Activated CD8-positive, alpha-beta T cell treated with anti-CD3 and anti-CD28 coated beads, Interleukin-2, amount 10 ng/mL, durations not matched to agents 7 days and 5 days (primary cell): ENCODE data around the gene FSTL4. TPM values are rescaled to one million over a fixed set of nuclear protein-coding genes. Genes with fewer than 3 reads are reported as not detected.

Experiments
- ATAC-seq: fragments of 150-1000 bp; cut with Tn5 transposase; one replicate; pipeline ENCODE4 v1.10.0; 2021; ENCODE audit warnings: moderate library complexity
- CTCF ChIA-PET: fragments of 350-600 bp; sonication (Branson Sonifier 250); formaldehyde crosslinking; loops from one replicate; lab custom pipeline; 2021; ENCODE audit warnings: antibody characterized with exemption; lab: Charles Lee
- POLR2A ChIA-PET: fragments of 350-600 bp; sonication (Branson Sonifier 250); formaldehyde crosslinking; loops from one replicate; lab custom pipeline; 2021; ENCODE audit warnings: antibody characterized with exemption; lab: Charles Lee
- DNase-seq: peaks from one replicate; pipeline ENCODE4 v3.0.0-alpha.2; 2020
- H3K27ac Mint-ChIP-seq: one replicate; pipeline ENCODE4 v1.8.0; 2021; ENCODE audit warnings: mild to moderate bottlenecking, mixed read lengths
- H3K27me3 Mint-ChIP-seq: one replicate; pipeline ENCODE4 v1.8.0; 2021; ENCODE audit warnings: low read depth, mixed read lengths
- H3K36me3 Mint-ChIP-seq: one replicate; pipeline ENCODE4 v1.8.0; 2021; ENCODE audit warnings: low read depth, mixed read lengths
- H3K4me1 Mint-ChIP-seq: one replicate; pipeline ENCODE4 v1.8.0; 2021; ENCODE audit warnings: low read depth, mixed read lengths
- H3K4me3 Mint-ChIP-seq: one replicate; pipeline ENCODE4 v1.8.0; 2021; ENCODE audit warnings: mild to moderate bottlenecking, mixed read lengths
- H3K9me3 Mint-ChIP-seq: one replicate; pipeline ENCODE4 v1.8.0; 2022; ENCODE audit warnings: mixed read lengths; ENCODE audit not compliant: insufficient read depth
- total RNA-seq, 2 experiments: library from RNA; stranded (reverse); gene quantifications; one replicate each; pipeline ENCODE4 v1.2.3, GENCODE V29; 2021

The FSTL4 gene
- total RNA-seq, 2 experiments from 2014 or later, result not detected

GRCh38 chr5:133249593-133249992 lies 362.7 kb downstream of the FSTL4 start:
- DNase-seq (no peak), ATAC-seq (no peak)
- no peak overlapping the region for H3K4me3 Mint-ChIP-seq
- POLR2A ChIA-PET, result no interaction called here
- H3K36me3 Mint-ChIP-seq, result no peaks in the 10 kb centered on the region
- no peaks in the 10 kb centered on the region for H3K9me3 Mint-ChIP-seq
- H3K4me1 Mint-ChIP-seq, result peaks cover 3% of the 10 kb centered on the region
- no peak overlapping the region for H3K27ac Mint-ChIP-seq
- CTCF ChIA-PET, result interaction anchor here (1.2 kb wide), 2 partner anchors 9 to 138 kb away, joined by 3 to 4 read pairs; no protein-coding TSS in a partner anchor
- no peaks in the 10 kb centered on the region for H3K27me3 Mint-ChIP-seq

- Mint-ChIP-seq H3K27me3 (no peaks in the 10 kb centered on the region), H3K36me3 (no peaks in the 10 kb centered on the region), H3K4me1 (peaks cover 14% of the 10 kb centered on the region), H3K9me3 (no peaks in the 10 kb centered on the region), H3K27ac (no peak overlapping the region), H3K4me3 (no peak overlapping the region)
- DNase-seq (no peak), ATAC-seq (no peak)
- ChIA-PET CTCF (interaction anchor here (1.0 kb wide), 1 partner anchor 50 kb away, joined by 3 read pairs; no protein-coding TSS in a partner anchor), POLR2A (no interaction called here)
These were observed 364.3 kb downstream of the FSTL4 start for GRCh38 chr5:133247881-133248624.

- Mint-ChIP-seq H3K4me3 (no peak overlapping the region), H3K27me3 (no peaks in the 10 kb centered on the region), H3K9me3 (no peaks in the 10 kb centered on the region), H3K4me1 (peaks cover 14% of the 10 kb centered on the region), H3K27ac (no peak overlapping the region), H3K36me3 (no peaks in the 10 kb centered on the region)
- ChIA-PET POLR2A (no interaction called here), CTCF (no interaction called here)
- ATAC-seq, result no peak
- DNase-seq, result no peak
These were observed 365.1 kb downstream of the FSTL4 start for GRCh38 chr5:133247151-133247709.

GRCh38 chr5:133246376-133247150 lies 365.8 kb downstream of the FSTL4 start:
- Mint-ChIP-seq H3K27me3 (no peaks in the 10 kb centered on the region), H3K27ac (no peak overlapping the region), H3K4me3 (no peak overlapping the region), H3K9me3 (no peaks in the 10 kb centered on the region), H3K36me3 (no peaks in the 10 kb centered on the region), H3K4me1 (peaks cover 14% of the 10 kb centered on the region)
- ATAC-seq, result no peak
- no peak for DNase-seq
- ChIA-PET POLR2A (no interaction called here), CTCF (no interaction called here)

GRCh38 chr5:133246053-133246370 lies 366.3 kb downstream of the FSTL4 start:
- Mint-ChIP-seq H3K27me3 (no peaks in the 10 kb centered on the region), H3K27ac (no peak overlapping the region), H3K36me3 (no peaks in the 10 kb centered on the region), H3K9me3 (no peaks in the 10 kb centered on the region), H3K4me1 (peaks cover 14% of the 10 kb centered on the region), H3K4me3 (no peak overlapping the region)
- DNase-seq, result no peak
- POLR2A ChIA-PET, result no interaction called here
- ATAC-seq, result no peak
- CTCF ChIA-PET, result no interaction called here

GRCh38 chr5:133245191-133246052 lies 366.9 kb downstream of the FSTL4 start:
- no peak for ATAC-seq
- POLR2A ChIA-PET, result no interaction called here
- no peak for DNase-seq
- Mint-ChIP-seq H3K9me3 (no peaks in the 10 kb centered on the region), H3K27me3 (no peaks in the 10 kb centered on the region), H3K36me3 (no peaks in the 10 kb centered on the region), H3K4me3 (no peak overlapping the region), H3K27ac (no peak overlapping the region), H3K4me1 (peaks cover 14% of the 10 kb centered on the region)
- CTCF ChIA-PET, result no interaction called here

GRCh38 chr5:133244242-133244641 lies 368.1 kb downstream of the FSTL4 start:
- CTCF ChIA-PET, result no interaction called here
- Mint-ChIP-seq H3K27me3 (no peaks in the 10 kb centered on the region), H3K9me3 (no peaks in the 10 kb centered on the region), H3K4me3 (no peak overlapping the region), H3K36me3 (no peaks in the 10 kb centered on the region), H3K27ac (no peak overlapping the region), H3K4me1 (peaks cover 14% of the 10 kb centered on the region)
- peak; percentile 33 for ATAC-seq
- POLR2A ChIA-PET, result no interaction called here
- DNase-seq, result no peak

GRCh38 chr5:133243196-133243595 lies 369.1 kb downstream of the FSTL4 start:
- DNase-seq, result no peak
- H3K4me3 Mint-ChIP-seq, result no peak overlapping the region
- ChIA-PET POLR2A (no interaction called here), CTCF (no interaction called here)
- no peaks in the 10 kb centered on the region for H3K36me3 Mint-ChIP-seq
- H3K4me1 Mint-ChIP-seq, result peaks cover 14% of the 10 kb centered on the region
- no peak overlapping the region for H3K27ac Mint-ChIP-seq
- no peaks in the 10 kb centered on the region for H3K9me3 Mint-ChIP-seq
- no peaks in the 10 kb centered on the region for H3K27me3 Mint-ChIP-seq
- no peak for ATAC-seq

GRCh38 chr5:133242221-133242835 lies 370.0 kb downstream of the FSTL4 start:
- no peak overlapping the region for H3K27ac Mint-ChIP-seq
- H3K27me3 Mint-ChIP-seq, result no peaks in the 10 kb centered on the region
- no peaks in the 10 kb centered on the region for H3K36me3 Mint-ChIP-seq
- POLR2A ChIA-PET, result no interaction called here
- no peak for DNase-seq
- no peak for ATAC-seq
- H3K4me3 Mint-ChIP-seq, result no peak overlapping the region
- CTCF ChIA-PET, result no interaction called here
- peaks cover 14% of the 10 kb centered on the region for H3K4me1 Mint-ChIP-seq
- H3K9me3 Mint-ChIP-seq, result no peaks in the 10 kb centered on the region

- POLR2A ChIA-PET, result no interaction called here
- no peaks in the 10 kb centered on the region for H3K27me3 Mint-ChIP-seq
- H3K9me3 Mint-ChIP-seq, result no peaks in the 10 kb centered on the region
- H3K36me3 Mint-ChIP-seq, result no peaks in the 10 kb centered on the region
- no peak overlapping the region for H3K4me3 Mint-ChIP-seq
- no peak overlapping the region for H3K27ac Mint-ChIP-seq
- no peak for DNase-seq
- H3K4me1 Mint-ChIP-seq, result peaks cover 11% of the 10 kb centered on the region
- ATAC-seq, result no peak
- CTCF ChIA-PET, result interaction anchor here (0.8 to 1.7 kb wide), 2 partner anchors 8 to 130 kb away, joined by 3 to 4 read pairs; no protein-coding TSS in a partner anchor
These were observed 370.9 kb downstream of the FSTL4 start for GRCh38 chr5:133241179-133242092.
